Cardiac muscle cell (in vitro differentiated cells and primary cell): Measurements from ENCODE around the gene FGF14. TPM values are rescaled to one million over a fixed set of nuclear protein-coding genes. Genes with fewer than 3 reads are reported as not detected.
A peak's percentile ranks its signal among the peaks of the same experiment; 100 is the strongest.

Source experiments
- DNase-seq, 2 donors: peaks; one replicate each; pipeline versions ENCODE4 v3.0.0 to v3.0.0-alpha.2; 2010 to 2017; ENCODE audit warnings: low read depth in 1 of 2, low spot score in 1 of 2
- H3K27ac ChIP-seq: fragments of 200-600 bp; sonication (generic); 2 replicates; pipeline ENCODE4 v1.5.1; 2016
- H3K27me3 ChIP-seq: fragments of 200-600 bp; sonication (generic); 2 replicates; pipeline ENCODE4 v1.6.0; 2016; ENCODE audit warnings: control low read depth
- H3K36me3 ChIP-seq: fragments of 200-600 bp; sonication (generic); 2 replicates; pipeline ENCODE4 v1.5.1; 2016; ENCODE audit warnings: control low read depth
- H3K4me1 ChIP-seq: fragments of 200-600 bp; sonication (generic); 2 replicates; pipeline ENCODE4 v1.8.1; 2017; ENCODE audit warnings: low read depth, mild to moderate bottlenecking, mixed run types
- H3K4me3 ChIP-seq: fragments of 200-600 bp; sonication (generic); 2 replicates; pipeline ENCODE4 v1.5.1; 2016; ENCODE audit warnings: mild to moderate bottlenecking
- H3K9me3 ChIP-seq: fragments of 200-600 bp; sonication (generic); 2 replicates; pipeline ENCODE4 v1.5.1; 2017; ENCODE audit warnings: low read depth, mild to moderate bottlenecking, control low read depth
- polyA plus RNA-seq: library from polyadenylated mRNA; unstranded; fragments of >200 nt; fragmentation: Nextera tagmentation; extraction: Ambion mirVana; gene quantifications from 2 replicates; pipeline ENCODE4 v1.2.1, GENCODE V29; 2016
- total RNA-seq: library from RNA; depleted of rRNA; stranded (reverse); fragments of >200 nt; gene quantifications from 2 replicates; pipeline ENCODE4 v1.2.3, GENCODE V29; 2016
- TF ChIP-seq, protein P1 (sequence below): IDR thresholded peaks from 2 replicates; pipeline ENCODE4 v1.5.1; 2012; ENCODE audit warnings: low read depth, mild to moderate bottlenecking, low read length

FGF14 gene
- total and polyA plus RNA-seq, 2 experiments from 2014 or later, result not detected

DNA sequence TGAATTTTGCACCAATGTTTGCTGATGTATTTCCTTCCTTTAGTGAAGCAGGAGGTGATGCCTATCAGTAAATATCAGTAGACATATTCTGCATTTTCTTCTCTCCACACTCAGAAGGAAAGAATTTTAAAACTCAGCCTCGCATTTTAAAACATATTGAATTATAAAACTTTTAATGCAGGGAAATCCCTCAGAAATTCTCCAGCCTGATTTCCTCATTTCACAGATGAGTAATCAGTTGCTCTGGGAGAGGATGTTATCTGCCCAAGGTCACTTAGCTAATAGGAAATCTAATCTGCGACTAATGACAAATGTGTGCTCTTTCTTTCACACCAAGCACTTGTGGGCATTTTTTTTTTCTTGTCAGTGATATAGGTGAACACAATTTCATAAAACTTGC lies 628.8 kb downstream of the FGF14 start:
- TF ChIP-seq, protein P1, sequence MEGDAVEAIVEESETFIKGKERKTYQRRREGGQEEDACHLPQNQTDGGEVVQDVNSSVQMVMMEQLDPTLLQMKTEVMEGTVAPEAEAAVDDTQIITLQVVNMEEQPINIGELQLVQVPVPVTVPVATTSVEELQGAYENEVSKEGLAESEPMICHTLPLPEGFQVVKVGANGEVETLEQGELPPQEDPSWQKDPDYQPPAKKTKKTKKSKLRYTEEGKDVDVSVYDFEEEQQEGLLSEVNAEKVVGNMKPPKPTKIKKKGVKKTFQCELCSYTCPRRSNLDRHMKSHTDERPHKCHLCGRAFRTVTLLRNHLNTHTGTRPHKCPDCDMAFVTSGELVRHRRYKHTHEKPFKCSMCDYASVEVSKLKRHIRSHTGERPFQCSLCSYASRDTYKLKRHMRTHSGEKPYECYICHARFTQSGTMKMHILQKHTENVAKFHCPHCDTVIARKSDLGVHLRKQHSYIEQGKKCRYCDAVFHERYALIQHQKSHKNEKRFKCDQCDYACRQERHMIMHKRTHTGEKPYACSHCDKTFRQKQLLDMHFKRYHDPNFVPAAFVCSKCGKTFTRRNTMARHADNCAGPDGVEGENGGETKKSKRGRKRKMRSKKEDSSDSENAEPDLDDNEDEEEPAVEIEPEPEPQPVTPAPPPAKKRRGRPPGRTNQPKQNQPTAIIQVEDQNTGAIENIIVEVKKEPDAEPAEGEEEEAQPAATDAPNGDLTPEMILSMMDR, result no peak
- no peaks in the 10 kb centered on the region for H3K9me3 ChIP-seq
- H3K27ac ChIP-seq, result no peak overlapping the region
- H3K27me3 ChIP-seq, result no peaks in the 10 kb centered on the region
- no peak for DNase-seq
- no peak overlapping the region for H3K4me3 ChIP-seq
- no peaks in the 10 kb centered on the region for H3K36me3 ChIP-seq
- no peaks in the 10 kb centered on the region for H3K4me1 ChIP-seq

DNA sequence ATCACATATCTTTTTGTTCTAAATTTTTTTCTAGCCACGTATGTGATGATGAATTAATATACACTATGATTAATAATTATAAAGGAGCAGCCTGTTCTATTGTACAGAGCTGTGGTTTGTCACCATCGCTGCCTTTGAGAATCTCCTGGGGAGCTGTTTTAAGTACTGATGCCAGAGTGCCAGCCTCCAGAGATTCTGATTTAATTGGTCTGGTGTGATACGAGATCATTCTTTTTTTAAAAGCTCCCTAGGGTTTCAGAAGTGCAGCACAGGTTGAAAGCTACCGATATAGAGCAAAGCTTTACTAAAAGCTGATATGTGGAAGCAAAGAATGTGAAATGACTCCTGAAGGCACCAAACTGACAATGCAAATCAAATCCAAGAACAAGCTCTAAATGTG lies 634.7 kb downstream of the FGF14 start:
- Histone ChIP-seq H3K36me3 (no peaks in the 10 kb centered on the region), H3K27ac (no peak overlapping the region)

DNA sequence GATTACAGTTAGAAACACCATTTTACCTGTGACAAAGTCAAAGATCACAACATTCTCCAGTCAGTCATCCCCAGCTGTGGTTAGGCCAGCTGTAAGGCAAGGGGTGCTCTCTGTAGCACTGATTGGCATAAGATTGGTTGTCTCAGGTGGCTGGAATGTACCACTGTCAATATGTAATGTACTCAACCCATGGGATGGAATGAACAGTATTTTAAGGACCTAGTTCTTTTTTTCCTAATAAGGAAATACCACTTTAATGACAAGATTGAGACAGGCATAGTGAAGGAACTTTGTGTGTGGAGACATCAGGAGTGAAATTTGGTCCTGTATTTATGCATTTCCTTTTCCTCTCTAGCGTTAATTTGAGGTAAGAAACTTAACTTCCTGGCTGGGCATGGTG lies 638.7 kb downstream of the FGF14 start:
- Histone ChIP-seq H3K36me3 (no peaks in the 10 kb centered on the region), H3K4me3 (no peak overlapping the region), H3K27me3 (no peaks in the 10 kb centered on the region), H3K27ac (no peak overlapping the region), H3K4me1 (no peaks in the 10 kb centered on the region), H3K9me3 (no peaks in the 10 kb centered on the region)
- DNase-seq, result no peak
- TF ChIP-seq, protein P1, result no peak

More for the DNA sequence above, 634.7 kb downstream of the FGF14 start:
- no peaks in the 10 kb centered on the region for H3K4me1 ChIP-seq
- H3K9me3 ChIP-seq, result no peaks in the 10 kb centered on the region
- TF ChIP-seq, protein P1, result no peak
- no peak overlapping the region for H3K4me3 ChIP-seq
- DNase-seq, result no peak
- H3K27me3 ChIP-seq, result no peaks in the 10 kb centered on the region

DNA sequence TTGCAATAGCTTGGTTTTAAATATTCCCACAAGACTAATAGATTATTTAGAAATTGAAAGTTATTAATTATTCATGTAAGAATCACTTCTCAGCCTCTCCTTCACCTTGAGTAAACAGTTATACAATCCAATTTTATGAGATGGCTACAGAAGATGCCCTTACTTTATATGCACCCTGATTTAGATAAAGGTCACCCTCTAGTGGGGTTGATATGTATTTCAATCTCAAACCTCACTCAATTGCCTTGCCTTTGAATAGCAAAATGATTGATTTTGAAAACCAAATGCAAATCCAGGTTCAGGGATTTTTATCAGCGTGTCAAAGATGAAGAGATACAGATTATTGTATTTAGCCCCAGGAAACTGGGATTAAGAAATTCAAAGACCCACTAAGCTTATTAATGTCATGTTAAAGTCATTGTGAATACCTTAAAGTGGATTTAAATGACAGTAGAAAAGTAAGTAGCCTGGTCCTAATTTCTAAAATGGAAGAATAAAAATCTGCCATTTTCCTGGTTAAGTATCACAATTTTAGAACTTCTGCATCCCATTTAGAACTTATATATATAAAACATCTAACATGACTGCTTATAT lies 644.3 kb downstream of the FGF14 start:
- DNase-seq, result peak; percentile 19 to 23
- Histone ChIP-seq H3K36me3 (no peaks in the 10 kb centered on the region), H3K4me3 (no peak overlapping the region), H3K27me3 (no peaks in the 10 kb centered on the region), H3K9me3 (no peaks in the 10 kb centered on the region), H3K4me1 (no peaks in the 10 kb centered on the region), H3K27ac (no peak overlapping the region)
- TF ChIP-seq, protein P1, result peak; percentile 36

DNA sequence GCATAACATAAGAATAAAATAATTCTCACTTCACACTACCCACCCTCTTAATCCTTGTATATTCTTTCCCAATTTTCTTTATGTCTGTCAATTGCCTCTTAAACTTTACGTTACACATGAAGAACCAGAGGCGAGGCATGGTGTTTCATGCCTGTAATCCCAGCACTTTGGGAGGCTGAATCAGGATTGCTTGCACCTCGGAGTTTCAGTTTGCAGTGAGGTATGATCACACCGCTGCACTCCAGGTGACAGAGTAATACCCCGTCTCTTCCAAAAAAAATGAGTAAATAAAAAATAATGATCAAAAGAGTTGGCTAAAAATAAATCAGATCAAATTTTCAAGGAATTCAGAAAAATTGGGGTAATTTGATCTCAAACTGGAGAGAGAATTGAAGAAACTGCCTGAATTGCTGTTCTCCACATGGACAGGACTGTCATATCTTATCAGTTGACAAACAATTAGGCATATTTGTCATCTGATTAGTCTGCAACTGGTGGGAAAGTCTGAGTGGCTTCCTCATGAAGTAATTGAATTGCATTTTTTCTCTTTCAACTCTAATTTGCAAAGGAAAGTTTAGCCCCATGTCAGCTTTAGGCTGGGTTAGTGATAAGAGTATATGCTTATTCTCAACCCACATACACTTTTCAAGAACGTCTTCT lies 646.5 kb downstream of the FGF14 start:
- Histone ChIP-seq H3K9me3 (no peaks in the 10 kb centered on the region), H3K27me3 (no peaks in the 10 kb centered on the region), H3K4me3 (no peak overlapping the region), H3K36me3 (no peaks in the 10 kb centered on the region), H3K4me1 (no peaks in the 10 kb centered on the region), H3K27ac (no peak overlapping the region)
- TF ChIP-seq, protein P1, result no peak
- DNase-seq, result no peak
